Lower lobe of right lung (tissue), 2 donors: Measurements from ENCODE around the gene POU6F2. TPM values are rescaled to one million over a fixed set of nuclear protein-coding genes. Genes with fewer than 3 reads are reported as not detected.

Experiments used
- ATAC-seq, 2 donors: fragments of 200-7000 bp; cut with Tn5 transposase; one replicate each; pipeline ENCODE4 v1.9.1; 2020 to 2022; ENCODE audit warnings: mild to moderate bottlenecking in 2 of 2, moderate library complexity in 2 of 2
- DNase-seq: peaks from one replicate; pipeline ENCODE4 v3.0.0-alpha.2; 2020
- H3K27ac ChIP-seq: fragments of 200-600 bp; one replicate; pipeline ENCODE4 v1.8.0; 2022
- H3K27me3 ChIP-seq: fragments of 200-600 bp; one replicate; pipeline ENCODE4 v1.8.0; 2022; ENCODE audit warnings: low read depth
- H3K36me3 ChIP-seq: fragments of 200-600 bp; one replicate; pipeline ENCODE4 v1.8.0; 2022; ENCODE audit warnings: mild to moderate bottlenecking
- H3K4me1 ChIP-seq: fragments of 200-600 bp; one replicate; pipeline ENCODE4 v1.8.0; 2022
- H3K4me3 ChIP-seq: fragments of 200-600 bp; one replicate; pipeline ENCODE4 v1.8.0; 2022; ENCODE audit warnings: mild to moderate bottlenecking
- H3K9me3 ChIP-seq: fragments of 200-600 bp; one replicate; pipeline ENCODE4 v1.8.0; 2022
- intact Hi-C: fragments of 100-400 bp; cut with DNase I; formaldehyde crosslinking; loops from one replicate; pipeline ENCODE4 v1.11.0; 2022
- total RNA-seq: library from RNA; stranded (reverse); fragmentation: NEBNext Ultra II Directional; extraction: Animal tissue kit (Norgen Biotek cat#: 25700); gene quantifications from one replicate; pipeline ENCODE4 v1.2.1, GENCODE V29; 2021
- TF ChIP-seq, protein P1 (sequence below): fragments of 200-600 bp; IDR thresholded peaks from one replicate; pipeline ENCODE4 v1.8.0; 2022; ENCODE audit warnings: antibody characterized with exemption, mild to moderate bottlenecking
- donor health status: DM: no; HTN: yes; CAD: no; lungs with severe emphysema.

Gene POU6F2
- total RNA-seq, 1 donor from 2014 or later = not detected

DNA sequence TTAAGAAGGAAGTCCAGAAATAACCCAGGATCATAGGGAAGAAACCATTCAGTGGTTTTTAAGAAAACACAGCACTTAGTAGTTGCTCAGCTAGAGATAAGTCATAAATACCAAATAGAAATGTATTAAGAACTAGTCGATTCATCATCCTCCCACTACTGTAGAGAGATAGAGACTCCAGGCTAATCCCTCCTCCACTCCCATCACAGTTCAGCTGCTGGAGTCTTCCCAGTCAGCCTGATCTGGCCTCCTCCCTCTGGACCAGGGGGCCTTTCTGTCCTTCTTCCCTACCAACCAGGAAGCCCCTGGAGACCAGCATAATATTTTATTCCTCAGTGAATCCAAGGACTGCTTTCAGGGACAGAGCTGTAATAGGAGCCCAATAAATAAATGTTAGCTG, 294.4 kb downstream of the POU6F2 start:
- DNase-seq = no peak
- Histone ChIP-seq H3K27ac (no peak overlapping the region), H3K4me1 (no peaks in the 10 kb centered on the region), H3K36me3 (no peaks in the 10 kb centered on the region), H3K27me3 (no peaks in the 10 kb centered on the region), H3K4me3 (no peak overlapping the region), H3K9me3 (no peaks in the 10 kb centered on the region)
- intact Hi-C loops = no loop called here
- no peak for ATAC-seq
- TF ChIP-seq, protein P1, sequence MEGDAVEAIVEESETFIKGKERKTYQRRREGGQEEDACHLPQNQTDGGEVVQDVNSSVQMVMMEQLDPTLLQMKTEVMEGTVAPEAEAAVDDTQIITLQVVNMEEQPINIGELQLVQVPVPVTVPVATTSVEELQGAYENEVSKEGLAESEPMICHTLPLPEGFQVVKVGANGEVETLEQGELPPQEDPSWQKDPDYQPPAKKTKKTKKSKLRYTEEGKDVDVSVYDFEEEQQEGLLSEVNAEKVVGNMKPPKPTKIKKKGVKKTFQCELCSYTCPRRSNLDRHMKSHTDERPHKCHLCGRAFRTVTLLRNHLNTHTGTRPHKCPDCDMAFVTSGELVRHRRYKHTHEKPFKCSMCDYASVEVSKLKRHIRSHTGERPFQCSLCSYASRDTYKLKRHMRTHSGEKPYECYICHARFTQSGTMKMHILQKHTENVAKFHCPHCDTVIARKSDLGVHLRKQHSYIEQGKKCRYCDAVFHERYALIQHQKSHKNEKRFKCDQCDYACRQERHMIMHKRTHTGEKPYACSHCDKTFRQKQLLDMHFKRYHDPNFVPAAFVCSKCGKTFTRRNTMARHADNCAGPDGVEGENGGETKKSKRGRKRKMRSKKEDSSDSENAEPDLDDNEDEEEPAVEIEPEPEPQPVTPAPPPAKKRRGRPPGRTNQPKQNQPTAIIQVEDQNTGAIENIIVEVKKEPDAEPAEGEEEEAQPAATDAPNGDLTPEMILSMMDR = no peak

DNA sequence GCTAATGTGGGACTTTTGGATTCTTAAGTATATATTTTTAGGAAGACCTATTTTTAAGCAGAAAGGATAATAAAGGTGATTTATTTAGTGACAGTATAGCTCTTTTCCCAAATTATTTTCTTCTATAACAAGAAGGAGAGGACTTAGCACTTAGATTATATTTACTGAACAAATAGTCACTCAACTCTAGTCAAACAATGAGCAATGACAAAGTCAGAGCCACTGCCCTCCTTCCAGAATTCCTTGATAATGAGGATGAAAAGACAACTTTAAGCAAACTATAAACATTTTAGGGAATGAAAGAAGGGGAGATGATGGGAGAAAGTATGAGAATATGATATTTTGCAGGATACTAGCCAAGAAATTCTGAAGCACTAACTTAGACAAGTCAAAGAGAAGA, 295.0 kb downstream of the POU6F2 start:
- Histone ChIP-seq H3K27me3 (no peaks in the 10 kb centered on the region), H3K9me3 (no peaks in the 10 kb centered on the region), H3K36me3 (no peaks in the 10 kb centered on the region), H3K27ac (no peak overlapping the region), H3K4me1 (no peaks in the 10 kb centered on the region), H3K4me3 (no peak overlapping the region)
- DNase-seq = no peak
- intact Hi-C loops = no loop called here
- TF ChIP-seq, protein P1 = no peak
- ATAC-seq = no peak

DNA sequence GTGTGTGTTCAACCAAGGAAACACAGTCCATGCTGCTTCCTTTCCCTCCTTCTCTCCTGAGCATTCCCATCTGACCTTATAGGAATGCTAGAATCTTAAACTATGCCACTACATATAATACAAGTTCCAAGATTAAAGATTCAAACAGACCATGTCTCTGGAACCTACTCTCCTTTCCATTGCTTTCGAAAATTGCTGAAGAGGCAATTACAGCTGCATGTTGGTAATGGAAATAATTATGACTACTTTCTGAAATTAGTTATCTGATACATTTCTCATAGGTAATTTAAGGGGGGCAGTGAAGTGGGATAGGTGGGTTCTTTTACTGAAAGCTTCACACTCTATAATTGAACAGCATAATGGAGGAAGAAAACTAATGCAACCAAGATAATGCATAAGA, 302.6 kb downstream of the POU6F2 start:
- no peaks in the 10 kb centered on the region for H3K4me1 ChIP-seq
- H3K36me3 ChIP-seq = no peaks in the 10 kb centered on the region
- TF ChIP-seq, protein P1 = no peak
- H3K27me3 ChIP-seq = no peaks in the 10 kb centered on the region
- H3K27ac ChIP-seq = no peak overlapping the region
- intact Hi-C loops = no loop called here
- no peak for ATAC-seq
- H3K9me3 ChIP-seq = no peaks in the 10 kb centered on the region
- no peak for DNase-seq
- H3K4me3 ChIP-seq = no peak overlapping the region

DNA sequence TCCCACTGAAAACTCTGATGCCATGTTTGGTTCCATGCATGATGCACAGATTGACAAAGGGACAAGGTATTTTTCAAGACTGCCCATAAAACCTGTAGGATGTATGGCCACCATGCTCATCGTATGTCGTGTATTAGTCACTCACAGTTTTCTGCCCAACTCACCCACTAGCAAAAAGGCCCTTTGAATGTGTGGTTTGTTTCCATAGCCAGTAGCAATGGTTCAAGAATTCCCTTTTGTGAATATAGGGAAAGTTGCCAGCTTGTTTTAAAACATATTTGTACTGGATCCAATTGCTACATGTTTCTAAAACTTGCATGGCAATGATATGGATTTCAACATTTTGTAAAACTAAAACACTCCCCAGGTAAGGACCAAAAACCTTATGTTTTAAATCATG, 307.5 kb downstream of the POU6F2 start:
- ATAC-seq = no peak
- Histone ChIP-seq H3K27ac (no peak overlapping the region), H3K36me3 (no peaks in the 10 kb centered on the region), H3K9me3 (no peaks in the 10 kb centered on the region), H3K4me3 (no peak overlapping the region), H3K4me1 (no peaks in the 10 kb centered on the region), H3K27me3 (no peaks in the 10 kb centered on the region)
- DNase-seq = no peak
- intact Hi-C loops = no loop called here
- TF ChIP-seq, protein P1 = no peak

DNA sequence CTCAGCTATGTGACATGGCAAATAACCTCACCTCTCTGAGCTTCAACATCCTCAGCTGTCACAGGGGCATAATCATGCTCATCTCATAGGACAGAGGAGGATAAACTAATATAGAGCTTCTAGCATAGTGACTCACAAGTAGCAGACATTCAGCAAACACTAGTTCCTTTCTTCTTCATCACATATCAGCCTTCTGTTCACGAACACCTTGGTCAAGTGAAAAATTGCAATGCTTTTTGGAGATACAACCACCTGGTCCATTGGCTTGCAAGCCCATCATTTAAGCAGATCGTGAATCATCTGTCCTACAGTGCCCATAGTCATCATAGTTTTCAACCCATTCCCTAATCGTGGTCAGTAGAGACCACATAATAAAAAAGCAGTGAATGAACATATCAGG, 310.6 kb downstream of the POU6F2 start:
- no peaks in the 10 kb centered on the region for H3K27me3 ChIP-seq
- intact Hi-C loops = no loop called here
- no peaks in the 10 kb centered on the region for H3K9me3 ChIP-seq
- no peak for DNase-seq
- H3K27ac ChIP-seq = no peak overlapping the region
- no peaks in the 10 kb centered on the region for H3K4me1 ChIP-seq
- TF ChIP-seq, protein P1 = no peak
- no peak for ATAC-seq
- H3K4me3 ChIP-seq = no peak overlapping the region
- H3K36me3 ChIP-seq = no peaks in the 10 kb centered on the region
